Omental fat pad (tissue), 4 donors: Measurements from ENCODE around the gene MXRA7. TPM values are rescaled to one million over a fixed set of nuclear protein-coding genes. Genes with fewer than 3 reads are reported as not detected.
"Not testable (repeated sequence)": the region's sequence is repeated elsewhere in the genome, so short reads cannot be mapped to it uniquely, and the experiment has no call there.

Experiments
- ATAC-seq: fragments of 150-250 bp; one replicate; pipeline ENCODE4 v1.9.1; 2016; ENCODE audit warnings: mild to moderate bottlenecking, moderate library complexity; ENCODE audit not compliant: low FRiP score
- DNase-seq: peaks from one replicate; pipeline ENCODE4 v3.0.0-alpha.2; 2019; ENCODE audit warnings: low spot score
- total RNA-seq, 4 donors: library from RNA; depleted of rRNA; stranded (reverse); fragments of >200 nt; gene quantifications; one replicate each; pipeline ENCODE4 v1.1.0, GENCODE V29; 2016
- TF ChIP-seq, protein P1 (sequence below), 3 donors: fragments of 450-650 bp; IDR thresholded peaks; one replicate each; pipeline ENCODE4 v1.5.1; 2016 to 2017; ENCODE audit warnings: antibody characterized with exemption in 3 of 3, mild to moderate bottlenecking in 3 of 3, moderate library complexity in 2 of 3

The MXRA7 gene
- total RNA-seq, 4 donors from 2014 or later, result 150 to 231 (median 194) TPM

GRCh38 chr17:76751416-76751993 lies 40.7 kb upstream of the MXRA7 start:
- no peak for ATAC-seq
- TF ChIP-seq, protein P1, sequence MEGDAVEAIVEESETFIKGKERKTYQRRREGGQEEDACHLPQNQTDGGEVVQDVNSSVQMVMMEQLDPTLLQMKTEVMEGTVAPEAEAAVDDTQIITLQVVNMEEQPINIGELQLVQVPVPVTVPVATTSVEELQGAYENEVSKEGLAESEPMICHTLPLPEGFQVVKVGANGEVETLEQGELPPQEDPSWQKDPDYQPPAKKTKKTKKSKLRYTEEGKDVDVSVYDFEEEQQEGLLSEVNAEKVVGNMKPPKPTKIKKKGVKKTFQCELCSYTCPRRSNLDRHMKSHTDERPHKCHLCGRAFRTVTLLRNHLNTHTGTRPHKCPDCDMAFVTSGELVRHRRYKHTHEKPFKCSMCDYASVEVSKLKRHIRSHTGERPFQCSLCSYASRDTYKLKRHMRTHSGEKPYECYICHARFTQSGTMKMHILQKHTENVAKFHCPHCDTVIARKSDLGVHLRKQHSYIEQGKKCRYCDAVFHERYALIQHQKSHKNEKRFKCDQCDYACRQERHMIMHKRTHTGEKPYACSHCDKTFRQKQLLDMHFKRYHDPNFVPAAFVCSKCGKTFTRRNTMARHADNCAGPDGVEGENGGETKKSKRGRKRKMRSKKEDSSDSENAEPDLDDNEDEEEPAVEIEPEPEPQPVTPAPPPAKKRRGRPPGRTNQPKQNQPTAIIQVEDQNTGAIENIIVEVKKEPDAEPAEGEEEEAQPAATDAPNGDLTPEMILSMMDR (IDR thresholded peaks at IDR 0.05), result no peak
- DNase-seq, result no peak

DNA sequence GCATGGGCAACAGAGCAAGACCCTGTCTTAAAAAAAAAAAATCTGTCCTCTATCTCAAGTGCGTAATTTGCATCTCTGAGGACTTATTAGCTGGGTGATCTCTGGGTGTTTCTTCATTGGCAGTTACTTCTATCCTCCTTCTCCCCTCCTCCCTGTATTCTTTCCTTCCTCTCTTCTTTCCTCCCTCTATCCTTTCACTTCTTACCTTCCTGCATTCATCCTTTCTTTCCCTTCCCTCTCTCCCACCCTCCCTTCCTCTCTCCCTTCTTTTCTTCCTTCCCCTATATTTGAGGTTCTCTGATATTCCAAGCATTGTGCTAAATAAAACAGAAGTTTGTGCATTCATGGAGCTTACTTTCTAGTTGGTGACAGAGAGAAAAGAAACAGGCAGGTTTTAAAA lies 37.9 kb upstream of the MXRA7 start:
- no peak for ATAC-seq
- DNase-seq, result no peak
- TF ChIP-seq, protein P1 (IDR thresholded peaks at IDR 0.05), result no peak

GRCh38 chr17:76747716-76748363 lies 37.1 kb upstream of the MXRA7 start:
- TF ChIP-seq, protein P1 (IDR thresholded peaks at IDR 0.05), result no peak
- ATAC-seq, result no peak
- DNase-seq, result no peak

GRCh38 chr17:76745785-76746184 lies 35.0 kb upstream of the MXRA7 start:
- not testable (repeated sequence) for DNase-seq, ATAC-seq

DNA sequence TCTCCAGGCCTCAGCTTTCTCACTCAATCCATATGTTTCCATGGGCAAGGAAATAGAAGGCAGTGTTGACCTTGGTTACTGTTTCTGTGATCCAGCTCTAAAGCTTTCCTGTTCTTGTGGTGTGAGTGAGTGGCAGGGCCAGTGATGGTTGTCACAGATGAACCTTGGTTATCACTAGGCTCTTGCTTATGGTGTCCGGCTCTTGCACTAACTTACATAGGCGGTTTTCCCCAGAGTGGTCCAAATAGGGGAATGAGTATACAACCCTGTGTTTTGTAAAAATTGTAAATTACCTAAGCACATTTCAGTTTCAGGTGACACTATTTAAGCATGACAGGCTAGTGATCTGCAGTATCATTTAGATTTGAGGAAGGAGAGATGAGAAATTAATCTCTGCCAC lies 34.0 kb upstream of the MXRA7 start:
- TF ChIP-seq, protein P1 (IDR thresholded peaks at IDR 0.05), result no peak
- no peak for DNase-seq
- no peak for ATAC-seq

DNA sequence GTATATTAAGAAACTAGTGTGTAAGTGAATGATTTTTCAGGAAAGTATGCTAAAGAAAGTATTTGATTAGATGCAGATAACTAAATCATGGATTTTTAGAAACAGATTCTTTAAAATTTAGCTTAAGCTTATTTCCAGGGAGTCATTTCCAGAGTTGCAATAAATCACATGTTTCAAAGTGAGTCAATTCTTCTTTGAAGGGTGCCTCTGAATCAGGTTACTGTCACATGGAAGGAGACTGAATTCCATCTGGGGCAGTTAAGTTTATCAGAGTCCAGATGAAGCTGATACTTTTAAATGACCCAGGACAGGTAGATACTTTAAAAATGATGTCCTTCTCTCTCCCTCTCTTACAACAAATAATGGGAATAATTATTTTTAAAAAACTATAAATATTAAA lies 32.2 kb upstream of the MXRA7 start:
- DNase-seq (no peak), ATAC-seq (no peak)
- TF ChIP-seq, protein P1 (IDR thresholded peaks at IDR 0.05), result no peak

- TF ChIP-seq, protein P1 (IDR thresholded peaks at IDR 0.05), result no peak
- no peak for DNase-seq
- no peak for ATAC-seq
Observed at GRCh38 chr17:76740329-76741118, 29.8 kb upstream of the MXRA7 start.

DNA sequence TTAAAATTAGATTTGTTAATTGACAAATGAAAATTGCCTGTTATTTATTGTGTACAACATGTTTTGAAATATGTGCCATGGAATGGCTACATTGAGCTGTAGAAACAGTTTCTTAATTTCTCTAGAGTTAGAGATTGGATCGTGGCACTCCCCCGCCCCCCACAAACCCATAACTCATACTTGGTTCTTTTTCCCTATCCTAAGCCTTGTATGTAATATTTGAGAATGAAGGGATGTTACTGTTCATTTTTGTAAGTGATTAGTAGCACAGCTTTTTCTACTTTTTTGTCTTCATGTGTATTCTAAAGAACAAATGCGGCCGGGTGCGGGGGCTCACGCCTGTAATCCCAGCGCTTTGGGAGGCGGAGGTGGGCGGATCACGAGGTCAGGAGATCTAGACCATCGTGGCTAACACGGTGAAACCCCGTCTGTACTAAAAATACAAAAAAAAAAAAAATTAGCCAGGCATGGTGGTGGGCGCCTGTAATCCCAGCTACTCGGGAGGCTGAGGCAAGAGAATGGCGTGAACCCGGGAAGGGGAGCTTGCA lies 28.9 kb upstream of the MXRA7 start:
- not testable (repeated sequence) for ATAC-seq, DNase-seq
